HG03575 (cell line): ENCODE measurements around the gene PEX7.
"Not testable (repeated sequence)": the region's sequence is repeated elsewhere in the genome, so short reads cannot be mapped to it uniquely, and the experiment has no call there.

Experiments
- ATAC-seq: cut with Tn5 transposase; IDR thresholded peaks from one replicate; pipeline ENCODE4 v1.9.1; 2021; ENCODE audit not compliant: unreplicated experiment, insufficient number of reproducible peaks, low FRiP score; ENCODE audit errors: extremely low read depth

The PEX7 gene

GRCh38 chr6:136923954-136924673 lies 101.7 kb downstream of the PEX7 start:
- no peak for ATAC-seq

DNA sequence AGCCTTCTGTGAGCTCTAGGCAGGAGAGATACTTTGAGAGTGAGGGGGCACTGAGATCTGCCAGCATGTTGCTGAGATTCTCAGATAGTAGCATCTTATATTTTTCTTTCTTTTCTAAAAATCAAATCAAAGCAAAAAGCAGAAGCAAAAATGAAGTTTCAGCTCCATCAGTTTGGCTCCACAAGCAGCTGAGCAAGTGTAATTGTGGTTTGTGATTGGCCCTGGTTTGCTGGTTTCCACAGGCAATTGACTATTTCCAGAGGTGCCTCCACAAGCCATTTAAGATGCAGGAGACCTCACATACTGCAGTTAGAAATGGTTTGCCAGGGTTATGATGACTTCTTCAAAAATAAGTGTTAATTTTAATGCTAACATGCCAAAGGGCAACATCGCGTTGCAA lies 104.0 kb downstream of the PEX7 start:
- ATAC-seq, result no peak

DNA sequence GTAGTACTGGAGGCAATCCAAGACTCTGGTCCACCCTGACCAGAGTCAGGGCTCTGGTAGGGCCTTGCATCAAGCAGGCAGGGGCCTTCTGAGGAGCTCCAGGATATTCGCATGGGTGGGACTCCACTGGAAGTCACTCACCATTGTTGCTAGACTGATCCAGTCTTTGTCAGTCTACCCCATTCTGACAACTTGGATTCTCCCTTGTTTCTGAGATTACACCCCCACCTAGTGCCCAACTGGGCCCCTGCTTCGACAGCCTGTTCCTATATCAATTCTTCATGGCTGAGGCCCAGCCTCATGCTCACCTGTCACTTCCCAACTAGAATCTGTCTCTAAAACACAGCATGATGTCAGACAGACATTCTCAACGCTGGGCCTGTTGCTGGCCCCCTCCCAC lies 104.9 kb downstream of the PEX7 start:
- ATAC-seq, result no peak

DNA sequence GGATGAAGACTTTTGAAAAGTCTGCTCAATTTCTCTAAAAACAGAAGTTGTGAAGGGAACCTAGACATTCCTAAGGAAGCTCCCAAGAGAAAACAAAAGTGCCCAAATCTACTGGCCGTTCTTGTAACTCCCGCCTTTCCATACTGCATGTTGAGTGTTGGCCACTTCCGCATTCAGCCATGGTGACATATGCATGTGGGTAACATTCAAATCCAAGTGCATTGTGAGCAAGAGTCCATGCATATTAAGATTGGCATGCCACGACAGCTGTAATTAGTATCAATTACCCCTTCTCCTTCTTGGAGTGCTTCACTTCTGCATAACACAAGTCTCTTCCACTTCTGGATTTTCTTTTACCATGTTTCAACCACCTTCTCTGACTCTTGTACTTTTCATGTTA lies 108.1 kb downstream of the PEX7 start:
- ATAC-seq, result no peak

- ATAC-seq, result no peak
Observed at GRCh38 chr6:136932599-136932998, 110.2 kb downstream of the PEX7 start.

DNA sequence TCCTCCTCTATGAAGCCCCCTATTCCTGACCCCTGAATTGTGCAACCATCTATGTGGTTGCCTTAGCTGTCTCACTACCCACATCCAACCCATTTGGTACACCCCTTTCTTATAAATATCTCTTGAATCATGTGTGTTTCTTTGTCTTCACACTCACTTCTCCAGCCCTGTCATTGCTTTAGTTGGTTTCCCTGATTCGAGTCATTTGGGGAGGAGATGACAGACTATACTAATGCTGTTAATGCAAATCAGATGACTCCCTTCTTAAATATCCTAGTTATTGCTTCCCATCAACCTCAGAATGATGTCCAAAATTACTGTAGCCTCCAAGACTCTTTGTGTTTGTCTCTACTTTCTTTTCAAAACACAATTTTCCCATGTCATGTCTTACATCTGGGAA lies 122.7 kb downstream of the PEX7 start:
- no peak for ATAC-seq

DNA sequence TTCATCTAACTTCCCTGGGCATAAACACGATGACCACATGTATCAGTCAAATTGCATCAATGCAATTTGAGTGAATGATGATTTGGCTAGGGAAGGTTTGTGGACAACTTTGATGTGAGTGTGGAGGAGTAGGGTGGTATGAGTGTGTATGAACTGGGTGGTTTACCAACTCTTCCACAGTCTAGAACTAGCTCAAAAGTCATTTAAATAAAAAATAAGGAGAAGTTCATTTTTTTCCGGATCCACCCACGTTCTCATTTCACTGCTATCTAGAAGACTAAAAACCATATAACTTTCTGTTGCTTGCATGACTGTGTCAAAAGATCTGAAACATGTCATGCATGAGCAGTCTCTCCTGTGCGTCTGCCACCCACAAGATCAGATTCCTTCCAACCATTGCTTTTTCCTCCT lies 123.3 kb downstream of the PEX7 start:
- no peak for ATAC-seq

DNA sequence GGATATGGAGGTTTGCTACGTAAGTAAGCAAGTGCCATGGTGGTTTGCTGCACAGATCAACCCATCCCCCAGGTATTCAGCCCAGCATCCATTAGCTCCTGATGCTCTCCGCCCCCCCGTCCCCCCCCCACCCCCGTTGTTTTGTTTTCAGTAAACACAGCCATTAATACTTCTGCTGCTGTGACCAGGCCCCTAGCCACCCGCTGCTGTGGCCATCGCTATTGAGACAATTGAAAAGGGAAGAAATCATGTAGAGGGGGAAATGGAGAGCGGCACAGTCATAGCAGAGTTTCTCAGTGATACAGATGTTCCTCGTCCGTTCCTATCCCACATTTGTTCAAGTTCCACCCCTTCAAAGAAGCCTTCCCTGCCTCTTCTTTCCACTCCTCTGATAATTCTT lies 124.6 kb downstream of the PEX7 start:
- no peak for ATAC-seq

GRCh38 chr6:136949957-136950356 lies 127.6 kb downstream of the PEX7 start:
- not testable (repeated sequence) for ATAC-seq

GRCh38 chr6:136950436-136951126 lies 128.2 kb downstream of the PEX7 start:
- ATAC-seq, result no peak

DNA sequence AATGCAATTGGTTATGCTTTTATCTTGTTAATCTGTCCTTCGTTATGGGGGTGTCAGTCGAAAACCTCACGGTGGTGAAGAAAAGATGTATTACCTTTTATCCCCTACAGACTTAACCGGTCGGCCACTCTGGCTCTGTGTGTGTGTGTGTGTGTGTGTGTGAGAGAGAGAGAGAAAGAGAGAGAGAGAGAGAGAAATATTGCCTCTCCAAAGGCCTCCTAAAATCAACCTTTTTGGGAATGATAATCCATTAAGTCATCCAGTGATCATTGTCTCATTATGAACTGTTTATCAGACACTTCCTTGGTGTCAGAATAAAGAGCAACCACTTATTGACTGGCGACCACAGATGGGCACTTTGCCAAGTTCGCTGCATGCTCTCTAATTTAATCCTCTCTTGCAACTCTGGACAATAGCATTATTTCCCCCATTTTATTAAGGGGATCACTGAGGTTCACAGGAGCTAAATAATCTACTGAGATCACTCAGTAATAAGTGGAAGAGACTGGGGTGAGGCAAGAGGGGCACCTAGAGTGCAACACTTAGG lies 130.4 kb downstream of the PEX7 start:
- ATAC-seq, result no peak

- ATAC-seq, result no peak
Observed at GRCh38 chr6:136955123-136955522, 132.7 kb downstream of the PEX7 start.

GRCh38 chr6:136956590-136957544 lies 134.5 kb downstream of the PEX7 start:
- ATAC-seq, result no peak

GRCh38 chr6:136958168-136958567 lies 135.8 kb downstream of the PEX7 start:
- ATAC-seq, result no peak

GRCh38 chr6:136959471-136959891 lies 137.1 kb downstream of the PEX7 start:
- no peak for ATAC-seq

GRCh38 chr6:136959935-136960334 lies 137.5 kb downstream of the PEX7 start:
- ATAC-seq, result not testable (repeated sequence)

DNA sequence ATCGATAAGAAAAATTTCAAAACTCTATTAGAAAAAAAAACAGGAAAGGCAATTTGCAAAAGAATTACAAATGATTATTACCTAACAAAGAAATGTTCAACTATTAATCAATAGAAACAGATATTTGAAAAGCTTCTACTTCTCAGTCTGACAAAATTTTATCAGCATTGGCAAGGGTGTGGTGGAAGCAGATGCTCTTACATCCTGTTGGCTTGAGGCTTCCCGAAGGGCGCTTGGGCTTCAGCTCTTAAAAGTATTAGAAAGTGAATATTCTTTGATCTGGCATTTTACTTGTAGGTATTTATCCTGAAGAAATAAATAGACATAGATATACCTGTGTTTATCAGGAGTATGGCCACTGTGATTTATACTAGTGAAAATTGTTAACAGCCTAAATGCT lies 138.4 kb downstream of the PEX7 start:
- ATAC-seq, result no peak

DNA sequence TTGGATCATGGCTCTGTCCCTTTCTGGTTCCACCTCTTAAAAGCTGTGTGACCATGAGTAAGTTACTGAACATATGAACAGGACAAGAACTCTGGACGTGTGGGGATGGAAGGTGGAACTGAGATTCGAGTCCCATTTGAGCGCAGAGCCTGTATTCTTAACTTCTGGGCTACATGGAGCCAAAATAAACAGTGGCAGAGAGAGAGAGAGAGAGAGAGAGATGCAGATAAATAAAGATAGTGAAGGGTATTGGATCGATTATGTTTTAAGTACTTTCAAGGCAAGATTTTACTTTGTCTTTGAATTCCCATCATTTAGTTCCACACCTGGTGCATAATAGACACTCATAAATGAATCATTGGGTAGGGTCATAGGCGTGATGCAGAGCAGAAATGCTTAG lies 139.5 kb downstream of the PEX7 start:
- no peak for ATAC-seq

- no peak for ATAC-seq
Observed at GRCh38 chr6:136962661-136963060, 140.3 kb downstream of the PEX7 start.
